Right lobe of liver (tissue), 4 donors: ENCODE results near the gene MAP3K14.

Experiments used
- POLR2A ChIP-seq: fragments of 450-650 bp; IDR thresholded peaks from one replicate; pipeline ENCODE4 v1.6.1; 2017; ENCODE audit warnings: antibody characterized with exemption, mild to moderate bottlenecking
- TF ChIP-seq, protein P1 (sequence below), 4 donors: fragments of 200-600 bp in 3 of 4; fragments of 450-650 bp in 1 of 4; IDR thresholded peaks; one replicate each; pipeline versions ENCODE4 v1.5.1 to v1.8.0; 2016 to 2022; ENCODE audit warnings: antibody characterized with exemption in 4 of 4, mild to moderate bottlenecking in 2 of 4
- donor health status: DM: no; HTN: no; CAD: no.
- donor health status: DM: no; HTN: no; CAD: no.
- donor health status: DM: no; HTN: yes; CAD: no.

DNA sequence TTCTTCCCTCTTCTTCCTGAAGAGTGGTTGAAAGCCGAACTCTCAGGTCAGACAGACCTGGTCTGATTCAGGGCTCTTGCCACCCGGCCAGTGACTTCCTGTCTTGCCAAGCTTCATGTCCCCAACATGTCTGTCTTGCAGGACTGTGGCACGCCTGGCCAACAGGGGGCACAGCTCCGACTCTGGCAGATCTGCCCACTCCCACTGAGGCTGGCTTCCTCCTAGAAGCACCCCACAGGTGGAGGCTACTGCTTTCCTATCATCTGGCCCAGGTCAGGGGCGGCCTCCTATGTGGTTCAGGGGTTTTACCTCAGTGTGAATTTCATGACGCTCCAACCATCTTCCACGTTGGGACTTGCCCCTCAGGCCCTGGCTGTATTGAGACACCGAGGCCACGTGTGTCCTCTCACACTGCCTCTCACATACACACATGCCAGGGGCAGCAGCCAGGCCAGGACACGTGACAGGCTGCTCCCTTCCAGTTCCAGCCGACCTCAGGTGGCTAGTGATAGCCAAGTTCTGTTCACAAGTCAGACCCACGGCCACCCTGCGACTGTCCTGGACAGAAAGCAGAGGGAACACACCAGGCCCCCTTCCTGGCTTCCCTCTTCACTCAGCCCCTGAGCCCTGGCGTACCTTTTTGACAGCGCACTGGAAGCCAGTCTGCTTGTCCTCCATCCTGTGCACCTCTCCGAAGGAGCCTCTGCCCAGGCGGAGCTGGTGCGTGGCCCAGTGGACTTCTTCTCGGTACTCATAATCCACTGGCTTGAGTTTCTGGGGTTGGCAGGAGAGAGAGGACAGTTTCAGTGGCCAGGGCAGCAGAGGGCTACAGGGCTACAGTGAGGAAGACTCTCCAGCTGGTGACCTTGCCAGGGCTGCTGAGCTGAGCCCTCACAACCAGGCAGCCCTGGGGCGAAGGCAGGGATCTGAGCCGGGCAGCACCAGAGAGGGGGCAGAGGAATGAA is 32.4 kb downstream of the MAP3K14 start:
- TF ChIP-seq, protein P1, sequence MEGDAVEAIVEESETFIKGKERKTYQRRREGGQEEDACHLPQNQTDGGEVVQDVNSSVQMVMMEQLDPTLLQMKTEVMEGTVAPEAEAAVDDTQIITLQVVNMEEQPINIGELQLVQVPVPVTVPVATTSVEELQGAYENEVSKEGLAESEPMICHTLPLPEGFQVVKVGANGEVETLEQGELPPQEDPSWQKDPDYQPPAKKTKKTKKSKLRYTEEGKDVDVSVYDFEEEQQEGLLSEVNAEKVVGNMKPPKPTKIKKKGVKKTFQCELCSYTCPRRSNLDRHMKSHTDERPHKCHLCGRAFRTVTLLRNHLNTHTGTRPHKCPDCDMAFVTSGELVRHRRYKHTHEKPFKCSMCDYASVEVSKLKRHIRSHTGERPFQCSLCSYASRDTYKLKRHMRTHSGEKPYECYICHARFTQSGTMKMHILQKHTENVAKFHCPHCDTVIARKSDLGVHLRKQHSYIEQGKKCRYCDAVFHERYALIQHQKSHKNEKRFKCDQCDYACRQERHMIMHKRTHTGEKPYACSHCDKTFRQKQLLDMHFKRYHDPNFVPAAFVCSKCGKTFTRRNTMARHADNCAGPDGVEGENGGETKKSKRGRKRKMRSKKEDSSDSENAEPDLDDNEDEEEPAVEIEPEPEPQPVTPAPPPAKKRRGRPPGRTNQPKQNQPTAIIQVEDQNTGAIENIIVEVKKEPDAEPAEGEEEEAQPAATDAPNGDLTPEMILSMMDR (IDR thresholded peaks at IDR 0.05): peak in 3 of 4 donors; percentile 12 to 33 (median 14)
- no peak for TF ChIP-seq POLR2A
